ENCODE data around the gene EXTL1. TPM values are rescaled to one million over a fixed set of nuclear protein-coding genes. Genes with fewer than 3 reads are reported as not detected.

Gene EXTL1
- total RNA-seq, 2 donors from 2014 or later, result 0.79 to 1.4 TPM

GRCh38 chr1:26003756-26004155 is 17.8 kb upstream of the EXTL1 start:
- DNase-seq (ENCODE audit: low spot score), result no peak
- Histone ChIP-seq H3K4me1 (peaks cover 0 to 6% of the 10 kb centered on the region in 2 donors), H3K36me3 (no peaks in the 10 kb centered on the region), H3K4me3 (no peak overlapping the region), H3K9me3 (no peaks in the 10 kb centered on the region), H3K27ac (no peak overlapping the region), H3K27me3 (no peaks in the 10 kb centered on the region)
- no peak for TF ChIP-seq CTCF (IDR thresholded peaks at IDR 0.05)

GRCh38 chr1:26005434-26006105 is 16.0 kb upstream of the EXTL1 start:
- no peak for TF ChIP-seq CTCF (IDR thresholded peaks at IDR 0.05)
- DNase-seq (ENCODE audit: low spot score), result no peak
- Histone ChIP-seq H3K36me3 (no peaks in the 10 kb centered on the region), H3K27me3 (no peaks in the 10 kb centered on the region), H3K9me3 (no peaks in the 10 kb centered on the region), H3K4me3 (no peak overlapping the region), H3K4me1 (peaks cover 0 to 5% of the 10 kb centered on the region in 2 donors), H3K27ac (no peak overlapping the region)

GRCh38 chr1:26006710-26007109 is 14.9 kb upstream of the EXTL1 start:
- no peaks in the 10 kb centered on the region for H3K27me3 ChIP-seq
- TF ChIP-seq CTCF (IDR thresholded peaks at IDR 0.05), result no peak

GRCh38 chr1:26009796-26010447 is 11.7 kb upstream of the EXTL1 start:
- H3K27ac ChIP-seq, result no peak overlapping the region
- no peak for DNase-seq (ENCODE audit: low spot score)
- no peaks in the 10 kb centered on the region for H3K9me3 ChIP-seq
- no peak overlapping the region for H3K4me3 ChIP-seq
- H3K4me1 ChIP-seq, result peaks cover 0 to 5% of the 10 kb centered on the region in 2 donors
- no peaks in the 10 kb centered on the region for H3K27me3 ChIP-seq
- H3K36me3 ChIP-seq, result no peaks in the 10 kb centered on the region
- TF ChIP-seq CTCF (IDR thresholded peaks at IDR 0.05), result no peak

More at GRCh38 chr1:26006710-26007109, 14.9 kb upstream of the EXTL1 start:
- Histone ChIP-seq H3K27ac (no peak overlapping the region), H3K36me3 (no peaks in the 10 kb centered on the region), H3K9me3 (no peaks in the 10 kb centered on the region), H3K4me1 (peaks cover 0 to 5% of the 10 kb centered on the region in 2 donors), H3K4me3 (no peak overlapping the region)
- no peak for DNase-seq (ENCODE audit: low spot score)

DNA sequence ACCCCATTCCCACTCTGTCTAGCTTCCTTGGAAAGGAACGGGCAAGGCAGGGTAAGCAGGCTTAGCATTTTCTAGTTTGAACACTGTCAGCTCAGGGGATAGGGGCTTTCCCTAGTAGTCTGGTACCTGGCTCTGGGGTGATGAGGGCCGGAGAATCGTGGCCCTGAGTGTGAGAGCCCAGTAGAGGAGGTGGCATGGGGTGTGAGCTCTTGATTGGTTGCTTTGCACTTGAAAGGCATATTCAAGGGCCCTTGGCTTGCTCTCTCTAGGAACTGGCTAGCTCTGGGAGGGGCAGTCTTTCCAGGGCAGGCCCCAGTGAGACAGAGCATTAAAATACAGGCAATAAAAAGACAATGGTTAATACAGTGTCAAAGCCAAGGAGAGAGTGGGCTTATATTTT is 10.8 kb upstream of the EXTL1 start:
- no peaks in the 10 kb centered on the region for H3K4me1 ChIP-seq
- no peak for DNase-seq (ENCODE audit: low spot score)
- H3K36me3 ChIP-seq, result no peaks in the 10 kb centered on the region
- no peak overlapping the region for H3K27ac ChIP-seq
- no peak overlapping the region for H3K4me3 ChIP-seq
- H3K9me3 ChIP-seq, result no peaks in the 10 kb centered on the region
- no peak for TF ChIP-seq CTCF (IDR thresholded peaks at IDR 0.05)
- H3K27me3 ChIP-seq, result no peaks in the 10 kb centered on the region

Measured in right atrium auricular region (tissue), 2 donors.